SK-N-SH treated with all-trans-retinoic acid at 6 μM for 48 hours (cell line): Measurements from ENCODE around the gene FOXJ2.

Experiments
- ATAC-seq: fragments of 200-7000 bp; cut with Tn5 transposase; 3 replicates; pipeline ENCODE4 v1.9.1; 2020; ENCODE audit warnings: mild to moderate bottlenecking, moderate library complexity
- ARNTL ChIP-seq: fragments of 450-650 bp; formaldehyde crosslinking; IDR thresholded peaks from 2 replicates; pipeline ENCODE4 v1.5.0; 2020; ENCODE audit warnings: low read depth, mild to moderate bottlenecking, moderate library complexity, borderline replicate concordance
- BACH2 ChIP-seq: fragments of 250-450 bp; sonication (Bioruptor Pico); IDR thresholded peaks from 2 replicates; pipeline ENCODE4 v1.9.0; 2021; ENCODE audit warnings: mild to moderate bottlenecking, borderline replicate concordance
- CREB5 ChIP-seq: fragments of 250-450 bp; sonication (Bioruptor Pico); IDR thresholded peaks from 2 replicates; pipeline ENCODE4 v1.5.1; 2020; ENCODE audit warnings: low read depth, mild to moderate bottlenecking, moderate library complexity
- CSRNP3 ChIP-seq: fragments of 250-450 bp; sonication (Bioruptor Pico); IDR thresholded peaks from 2 replicates; pipeline ENCODE4 v1.5.1; 2021; ENCODE audit warnings: mild to moderate bottlenecking, moderate library complexity
- ESRRG ChIP-seq: fragments of 250-450 bp; sonication (Bioruptor Pico); IDR thresholded peaks from 2 replicates; pipeline ENCODE4 v1.6.1; 2021; ENCODE audit warnings: mild to moderate bottlenecking
- ISL1 ChIP-seq: fragments of 250-450 bp; sonication (Bioruptor Pico); IDR thresholded peaks from 2 replicates; pipeline ENCODE4 v2.1.2; 2022; ENCODE audit warnings: mild to moderate bottlenecking, moderate library complexity
- OSR1 ChIP-seq: fragments of 250-450 bp; sonication (Bioruptor Pico); IDR thresholded peaks from 2 replicates; pipeline ENCODE4 v1.8.0; 2022; ENCODE audit warnings: moderate library complexity, mild to moderate bottlenecking, inconsistent platforms
- POU6F1 ChIP-seq: fragments of 250-450 bp; sonication (Bioruptor Pico); IDR thresholded peaks from 2 replicates; pipeline ENCODE4 v1.8.0; 2021; ENCODE audit warnings: low read depth, mild to moderate bottlenecking, moderate library complexity, borderline replicate concordance
- RARB ChIP-seq: fragments of 250-450 bp; sonication (Bioruptor Pico); IDR thresholded peaks from 2 replicates; pipeline ENCODE4 v1.8.0; 2021; ENCODE audit warnings: mild to moderate bottlenecking, moderate library complexity
- SNAI2 ChIP-seq: fragments of 250-450 bp; sonication (Bioruptor Pico); IDR thresholded peaks from 2 replicates; pipeline ENCODE4 v1.5.0; 2020; ENCODE audit warnings: mild to moderate bottlenecking, moderate library complexity
- TCF4 ChIP-seq: fragments of 250-450 bp; sonication (Bioruptor Pico); IDR thresholded peaks from 2 replicates; pipeline ENCODE4 v1.8.0; 2021; ENCODE audit warnings: mild to moderate bottlenecking, moderate library complexity, borderline replicate concordance
- TOX ChIP-seq: fragments of 250-450 bp; sonication (Bioruptor Pico); IDR thresholded peaks from 2 replicates; pipeline ENCODE4 v1.8.0; 2021; ENCODE audit warnings: mild to moderate bottlenecking, moderate library complexity, borderline replicate concordance
- ZC3H10 ChIP-seq: fragments of 250-450 bp; sonication (Bioruptor Pico); IDR thresholded peaks from 2 replicates; pipeline ENCODE4 v1.5.1; 2021; ENCODE audit warnings: mild to moderate bottlenecking, moderate library complexity
- ZFP3 ChIP-seq: fragments of 250-450 bp; sonication (Bioruptor Pico); IDR thresholded peaks from 2 replicates; pipeline ENCODE4 v1.5.0; 2020; ENCODE audit warnings: mild to moderate bottlenecking, moderate library complexity
- ZNF565 ChIP-seq: fragments of 450-650 bp; formaldehyde crosslinking; conservative IDR thresholded peaks from 2 replicates; pipeline ENCODE4 v1.5.0; 2020; ENCODE audit warnings: low read depth, mild to moderate bottlenecking, moderate library complexity
- ZNF70 ChIP-seq: fragments of 450-650 bp; formaldehyde crosslinking; IDR thresholded peaks from 2 replicates; pipeline ENCODE4 v1.5.0; 2020; ENCODE audit warnings: mild to moderate bottlenecking, moderate library complexity
- ZNF8 ChIP-seq: fragments of 450-650 bp; formaldehyde crosslinking; IDR thresholded peaks from 2 replicates; pipeline ENCODE4 v1.5.0; 2020; ENCODE audit warnings: mild to moderate bottlenecking, moderate library complexity

FOXJ2 gene

GRCh38 chr12:8096281-8096915, 63.9 kb downstream of the FOXJ2 start:
- ATAC-seq: no peak
- TF ChIP-seq OSR1: no peak
- TF ChIP-seq ARNTL (CRISPR knock-in tag): no peak
- TF ChIP-seq ZFP3 (CRISPR knock-in tag): no peak

GRCh38 chr12:8099235-8099634, 66.7 kb downstream of the FOXJ2 start:
- no peak for TF ChIP-seq TOX
- no peak for TF ChIP-seq SNAI2 (CRISPR knock-in tag)
- TF ChIP-seq ZNF8: no peak
- no peak for TF ChIP-seq ZFP3 (CRISPR knock-in tag)
- no peak for TF ChIP-seq BACH2
- TF ChIP-seq POU6F1 (CRISPR knock-in tag): no peak
- no peak for TF ChIP-seq ESRRG (CRISPR knock-in tag)
- TF ChIP-seq ZC3H10 (CRISPR knock-in tag): no peak
- TF ChIP-seq ISL1: no peak
- TF ChIP-seq OSR1: no peak
- no peak for TF ChIP-seq TCF4
- TF ChIP-seq ZNF565 (CRISPR knock-in tag): no peak
- TF ChIP-seq RARB (CRISPR knock-in tag): no peak
- no peak for TF ChIP-seq ZNF70 (CRISPR knock-in tag)
- TF ChIP-seq CSRNP3: no peak
- no peak for TF ChIP-seq CREB5 (CRISPR knock-in tag)
- TF ChIP-seq, all 23 proteins: peak for 0
- no peak for ATAC-seq
